Melanocyte of skin (primary cell): ENCODE data around the gene ACTBL2. TPM values are rescaled to one million over a fixed set of nuclear protein-coding genes. Genes with fewer than 3 reads are reported as not detected.

Experiments
- total RNA-seq, 2 donors: library from RNA; depleted of rRNA; stranded (reverse); fragments of >200 nt; gene quantifications; 2 replicates each; pipeline ENCODE4 v1.2.3, GENCODE V29; 2012

Gene ACTBL2
- under 1 TPM; under 0.01 to 0.33 TPM for total RNA-seq

GRCh38 chr5:57482671-57483106 is at the start of gene ACTBL2:
TSS of gene ACTBL2 (minus strand) at chr5:57482811. CDS start at chr5:57482707, 104 bp downstream.

